HCEC 1CT (cell line): Measurements from ENCODE around the gene PNLDC1.
"Not testable (repeated sequence)": the region's sequence is repeated elsewhere in the genome, so short reads cannot be mapped to it uniquely, and the experiment has no call there.

Experiments
- DNase-seq: peaks from one replicate; pipeline ENCODE4 v3.0.0-alpha.2; 2017

PNLDC1 gene

DNA sequence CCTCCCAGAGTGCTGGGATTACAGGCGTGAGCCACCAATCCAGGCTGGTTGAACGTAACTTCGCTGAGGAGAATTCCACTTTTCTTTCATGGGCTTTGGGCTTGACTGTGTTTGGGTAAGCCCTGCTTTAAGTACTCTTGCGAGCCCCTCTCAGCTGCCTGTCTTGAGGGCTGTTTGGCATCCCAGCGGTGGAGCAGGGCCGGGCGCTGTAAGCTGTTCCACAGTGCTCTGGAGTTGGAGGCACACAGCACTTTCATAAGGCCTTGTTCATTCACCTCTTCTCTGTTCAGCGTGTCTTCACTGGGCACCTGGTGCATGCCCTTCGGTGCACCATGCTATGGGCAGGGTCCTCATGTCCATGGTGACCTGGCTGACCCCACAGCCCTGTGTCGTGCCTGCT lies 21.6 kb downstream of the PNLDC1 start:
- DNase-seq: no peak

DNA sequence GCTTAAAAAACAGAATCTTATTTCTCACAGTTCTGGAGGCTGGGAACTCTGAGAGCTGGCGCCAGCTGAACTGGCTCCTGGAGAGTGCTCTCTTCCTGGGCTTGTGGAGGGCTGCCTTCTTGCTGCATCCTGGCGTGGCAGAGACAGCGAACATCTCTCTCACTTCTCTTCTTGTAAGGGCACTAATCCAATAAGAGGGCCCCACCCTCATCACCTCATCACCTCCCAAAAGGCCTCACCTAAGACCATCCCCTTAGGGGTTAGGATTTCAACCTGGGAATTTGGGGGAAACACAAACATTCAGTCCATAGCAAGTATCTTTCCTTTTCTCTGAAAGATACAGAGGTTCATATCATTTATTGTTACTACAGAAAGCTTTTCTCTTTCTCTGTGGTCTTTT lies 23.9 kb downstream of the PNLDC1 start:
- no peak for DNase-seq

DNA sequence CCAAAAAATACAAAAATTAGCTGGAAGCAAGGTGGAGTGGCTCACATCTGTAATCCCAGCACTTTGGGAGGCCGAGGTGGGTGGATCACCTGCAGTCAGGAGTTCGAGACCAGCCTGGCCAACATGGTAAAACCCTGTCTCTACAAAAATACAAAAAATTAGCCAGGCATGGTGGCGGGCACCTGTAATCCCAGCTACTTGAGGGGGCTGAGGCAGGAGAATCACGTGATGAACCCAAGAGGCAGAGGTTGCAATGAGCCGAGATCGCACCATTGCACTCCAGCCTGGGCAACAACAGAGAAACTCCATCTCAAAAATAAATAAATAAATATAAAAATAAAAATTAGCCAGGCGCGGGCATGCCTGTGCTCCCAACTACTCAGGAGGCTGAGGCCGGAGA lies 24.6 kb downstream of the PNLDC1 start:
- DNase-seq: not testable (repeated sequence)

DNA sequence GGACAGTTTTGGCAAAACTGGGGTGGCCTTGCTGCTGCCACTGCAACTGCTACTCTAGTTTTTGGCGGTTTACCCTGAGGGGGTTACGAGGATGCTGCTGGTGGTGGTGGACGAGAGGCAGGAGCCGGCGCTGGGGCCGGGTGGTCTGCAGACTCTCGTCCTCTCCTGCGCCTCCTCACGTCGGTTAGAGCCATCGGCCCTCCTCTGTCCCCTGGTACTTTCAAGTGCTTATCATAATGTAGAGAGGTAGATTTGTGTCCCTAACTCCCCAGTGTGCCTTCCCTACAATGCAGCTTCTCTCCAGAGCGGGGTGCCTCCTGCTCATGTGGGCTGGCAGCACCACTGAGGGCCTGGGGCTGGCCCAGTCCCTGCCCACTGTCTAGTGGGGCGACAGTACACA lies 25.9 kb downstream of the PNLDC1 start:
- DNase-seq: no peak

DNA sequence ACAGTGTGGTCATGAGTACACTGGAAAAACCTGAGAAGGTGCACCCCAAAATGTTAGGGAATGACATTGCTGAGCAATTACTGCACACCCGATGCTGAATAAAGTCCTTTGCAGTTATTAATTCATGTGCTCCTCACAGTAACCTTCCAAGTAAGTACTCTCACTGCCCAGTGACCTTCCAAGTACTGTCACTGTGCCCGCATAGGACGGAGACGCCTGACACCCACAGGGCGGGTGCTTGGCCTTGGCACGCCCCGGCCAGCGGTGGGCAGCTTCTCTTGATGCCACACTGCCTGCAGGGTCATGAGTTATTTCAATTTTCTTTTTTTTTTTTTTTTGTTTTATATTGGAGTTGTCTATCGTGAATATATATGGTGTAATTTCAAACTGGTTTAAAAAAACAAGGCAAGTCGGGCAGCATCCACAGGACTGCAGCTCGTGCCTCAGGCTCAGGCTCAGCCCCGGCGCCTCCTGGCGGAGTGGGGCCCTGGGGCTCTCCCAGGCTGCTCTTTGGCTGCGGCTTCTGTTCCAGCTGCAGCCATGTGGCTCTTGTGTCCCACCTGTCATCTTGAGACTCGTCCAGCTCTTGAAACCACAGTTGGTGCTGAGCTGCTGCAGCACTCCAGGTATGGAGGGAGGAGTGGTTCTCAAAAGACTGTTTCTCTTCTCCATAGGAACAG lies 27.0 kb downstream of the PNLDC1 start:
- no peak for DNase-seq

DNA sequence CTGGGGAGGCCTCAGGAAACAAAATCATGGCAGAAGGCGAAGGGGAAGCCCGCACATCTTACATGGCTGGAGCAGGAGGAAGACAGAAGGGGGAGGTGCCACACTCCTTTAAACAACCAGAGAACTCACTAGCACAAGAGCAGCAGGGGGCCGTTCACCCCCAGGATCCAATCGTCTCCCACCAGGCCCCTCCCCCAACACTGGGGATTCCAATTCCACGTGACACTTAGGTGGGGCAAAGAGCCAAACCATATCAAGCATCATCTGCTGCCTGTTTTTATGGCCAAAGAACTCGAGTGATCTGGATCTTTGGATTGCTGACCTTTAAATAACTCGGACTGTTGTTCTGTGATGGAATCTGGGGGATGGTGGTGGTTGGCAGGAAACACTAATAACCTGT lies 28.0 kb downstream of the PNLDC1 start:
- no peak for DNase-seq

DNA sequence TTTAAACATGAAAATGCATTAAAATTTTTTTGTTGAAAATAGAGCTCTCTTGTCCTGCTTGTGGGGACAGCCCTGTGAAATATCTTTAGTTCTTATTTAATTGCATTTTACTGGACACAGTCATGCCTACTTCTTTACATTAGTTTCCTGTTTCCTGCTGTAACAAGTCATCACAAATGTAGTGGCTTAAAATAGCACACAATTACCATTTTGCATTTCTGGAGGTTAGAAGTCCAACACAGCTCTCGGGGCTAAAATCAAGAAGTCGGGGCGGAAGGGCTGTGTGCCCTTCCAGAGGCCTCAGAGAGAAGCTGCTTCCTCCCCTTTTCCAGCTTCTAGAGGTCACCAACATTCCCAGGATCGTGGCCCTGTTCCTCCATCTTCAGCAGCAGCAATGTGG lies 29.4 kb downstream of the PNLDC1 start:
- DNase-seq: no peak

DNA sequence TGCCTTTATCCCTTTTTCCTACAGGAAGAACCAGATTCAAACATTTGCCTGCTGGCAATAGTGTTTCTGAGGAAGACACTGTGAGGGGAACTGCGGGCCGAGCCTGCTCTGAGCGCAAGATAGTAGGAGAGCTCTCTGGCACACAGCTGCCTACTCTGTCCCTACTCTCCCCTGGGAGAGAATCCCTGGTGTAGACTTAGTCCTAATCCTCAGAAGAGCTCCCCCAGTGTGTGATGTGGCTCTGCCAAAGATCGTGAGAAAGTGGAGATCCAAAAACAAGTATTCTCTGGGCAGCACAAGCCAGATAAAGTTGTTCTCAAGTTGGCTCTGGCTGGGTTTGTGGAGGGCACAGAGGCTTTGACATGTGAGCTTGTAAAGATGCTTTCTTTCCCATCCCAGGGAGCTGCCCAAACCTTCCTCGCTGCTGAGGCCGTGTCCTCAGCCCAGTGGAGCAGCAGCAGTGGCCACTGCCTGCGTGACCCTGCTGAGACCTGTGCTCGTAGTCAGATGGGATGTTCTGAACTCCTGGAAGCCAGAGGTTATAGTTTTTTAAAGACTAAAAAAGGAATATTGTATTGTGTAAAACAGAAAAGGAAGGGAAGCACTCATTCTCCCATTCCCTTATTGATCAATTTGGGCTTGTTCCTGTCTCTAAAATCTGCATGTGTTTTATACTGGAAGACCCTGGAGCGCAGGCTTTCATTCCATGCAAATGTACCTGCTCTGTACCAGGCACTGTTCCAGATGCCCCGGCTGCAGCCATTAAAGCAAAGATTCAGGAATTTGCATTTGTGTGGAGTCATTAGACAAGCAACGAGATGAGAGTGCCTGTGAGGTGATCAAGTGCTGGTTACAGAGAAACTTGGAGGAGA lies 30.7 kb downstream of the PNLDC1 start:
- no peak for DNase-seq

DNA sequence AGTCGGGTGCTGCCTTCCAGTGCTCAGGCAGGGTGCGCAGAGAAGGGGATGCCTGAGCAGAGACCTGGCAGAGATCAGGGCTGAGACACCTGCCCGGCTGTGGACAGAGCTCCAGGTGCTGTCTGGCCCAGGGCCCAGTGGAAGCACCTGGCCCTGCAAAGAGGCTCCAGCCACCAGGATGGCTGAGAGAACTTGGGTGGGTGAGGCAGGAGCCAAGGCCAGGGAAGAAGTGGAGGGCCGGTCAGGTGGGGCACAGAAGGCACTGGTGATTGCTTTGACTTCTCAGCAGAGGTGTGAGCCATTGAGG lies 31.2 kb downstream of the PNLDC1 start:
- no peak for DNase-seq

DNA sequence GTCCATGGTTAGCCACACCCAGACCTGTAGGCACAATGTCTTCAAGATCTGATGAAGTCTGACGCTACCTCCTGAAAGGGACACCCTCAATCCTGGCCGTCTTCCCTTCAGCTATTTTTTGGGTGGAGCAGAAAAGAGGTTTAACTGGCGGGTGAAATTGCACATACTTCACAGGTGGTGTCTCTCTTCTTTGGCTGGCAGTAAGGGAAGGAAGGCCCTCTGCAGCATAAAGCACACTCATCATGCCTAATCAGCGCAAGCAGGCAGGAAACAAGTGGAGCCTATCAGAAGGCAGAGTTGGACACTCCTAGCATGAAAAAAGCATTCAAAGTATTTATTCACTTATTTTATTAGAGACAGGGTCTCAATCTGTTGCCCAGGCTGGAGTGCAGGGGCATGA lies 32.9 kb downstream of the PNLDC1 start:
- no peak for DNase-seq

DNA sequence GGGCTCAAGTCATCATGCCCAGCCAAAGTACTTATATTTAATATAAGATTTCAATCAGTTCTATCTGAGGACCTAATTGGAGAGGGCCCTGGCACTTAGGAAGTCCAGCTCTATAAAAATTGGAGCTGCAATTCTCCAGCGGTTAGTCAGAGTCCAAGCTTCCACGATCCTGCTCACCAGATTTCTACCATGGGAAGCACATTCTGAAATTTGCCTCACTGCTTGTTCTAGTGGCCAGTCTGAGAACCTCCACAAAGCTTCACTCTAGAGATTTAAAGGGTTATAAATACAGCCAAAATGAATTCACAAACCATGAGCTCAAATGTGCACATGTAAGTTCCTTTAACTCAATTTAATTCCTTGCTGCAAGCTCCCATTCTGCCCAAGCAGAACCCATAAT lies 33.5 kb downstream of the PNLDC1 start:
- peak; percentile 49 for DNase-seq

DNA sequence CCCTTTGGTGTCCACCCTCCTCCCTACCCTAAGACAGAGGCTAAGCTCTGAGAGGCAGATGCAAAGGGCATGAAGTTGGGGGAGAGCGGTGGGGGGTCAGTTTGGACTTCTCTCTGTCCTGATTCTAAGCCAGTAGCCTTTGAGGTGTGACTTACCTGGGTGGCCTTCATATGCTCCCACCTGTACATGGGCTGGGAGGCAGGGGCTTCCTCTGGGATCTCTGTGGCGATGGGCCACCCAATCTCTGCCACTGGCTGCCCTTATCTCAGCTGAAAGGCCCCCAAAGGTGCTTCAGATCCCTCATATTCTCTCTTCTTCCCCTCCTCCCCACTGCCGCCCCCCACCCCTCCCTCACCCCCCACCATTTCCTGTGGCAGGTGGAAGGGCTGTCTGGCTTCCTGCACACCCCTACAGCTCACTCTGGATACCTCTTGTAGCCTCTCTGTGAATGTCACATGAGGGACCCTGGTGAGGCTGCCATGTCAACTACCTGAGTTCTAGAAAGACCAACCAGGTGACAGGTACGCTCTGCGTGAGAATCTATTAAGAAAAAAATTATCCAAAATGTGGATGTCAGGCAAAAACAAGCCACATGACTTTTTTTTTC lies 34.0 kb downstream of the PNLDC1 start:
- no peak for DNase-seq

DNA sequence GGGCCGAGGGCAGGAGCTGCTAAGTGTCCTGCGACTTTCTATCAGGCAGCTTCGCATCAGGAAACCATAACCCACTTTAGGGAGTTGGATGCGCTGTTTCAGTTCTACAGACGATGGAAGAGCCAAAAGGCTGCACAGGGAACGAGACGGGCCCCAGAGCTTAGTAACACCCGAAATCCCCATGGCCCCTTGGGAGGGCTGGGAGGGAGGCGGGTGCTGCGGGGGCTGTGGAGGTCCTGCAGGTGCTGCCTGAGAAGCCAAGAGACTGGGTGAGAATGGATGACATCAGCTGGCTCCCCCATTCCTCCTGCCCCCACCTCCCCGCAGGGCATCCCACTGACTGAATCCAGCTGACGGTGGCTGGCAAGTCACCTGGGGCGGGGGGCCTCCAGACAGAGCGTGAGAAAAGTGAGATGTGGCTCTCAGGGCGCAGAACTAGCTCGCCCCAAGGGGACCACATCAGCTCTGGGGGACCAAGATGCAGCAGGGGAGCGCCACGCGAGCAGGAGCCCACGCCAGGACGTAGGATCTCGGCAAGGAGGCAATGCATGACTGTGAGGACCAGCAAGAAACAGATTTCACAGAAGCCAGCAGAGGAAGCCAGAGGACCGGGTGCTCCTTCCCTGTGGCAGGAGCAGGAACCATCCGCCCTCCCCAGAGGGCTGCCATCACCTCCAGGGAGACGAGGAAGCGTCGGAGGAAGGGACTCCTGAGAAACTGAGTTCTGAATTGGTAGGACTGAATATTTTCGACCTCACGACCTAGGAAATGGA lies 36.8 kb downstream of the PNLDC1 start:
- DNase-seq: no peak

DNA sequence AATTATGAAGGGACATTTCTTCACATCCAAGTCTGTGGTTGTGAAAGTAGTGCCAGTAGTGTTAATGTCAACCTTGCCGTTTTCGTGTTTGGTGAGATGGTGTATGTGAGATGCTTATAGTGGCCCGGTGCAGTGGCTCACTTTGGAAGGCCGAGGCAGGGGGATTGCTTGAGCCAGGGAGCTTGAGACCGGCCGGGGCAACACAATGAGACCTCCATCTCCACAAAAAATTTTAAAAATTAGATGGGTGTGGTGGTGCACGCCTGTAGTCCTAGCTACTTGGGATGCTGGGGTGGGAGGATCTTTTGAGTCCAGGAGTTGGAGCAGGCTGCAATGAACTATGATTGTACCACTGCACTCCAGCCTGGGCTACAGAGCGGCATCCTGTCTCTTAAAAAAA lies 37.4 kb downstream of the PNLDC1 start:
- no peak for DNase-seq

DNA sequence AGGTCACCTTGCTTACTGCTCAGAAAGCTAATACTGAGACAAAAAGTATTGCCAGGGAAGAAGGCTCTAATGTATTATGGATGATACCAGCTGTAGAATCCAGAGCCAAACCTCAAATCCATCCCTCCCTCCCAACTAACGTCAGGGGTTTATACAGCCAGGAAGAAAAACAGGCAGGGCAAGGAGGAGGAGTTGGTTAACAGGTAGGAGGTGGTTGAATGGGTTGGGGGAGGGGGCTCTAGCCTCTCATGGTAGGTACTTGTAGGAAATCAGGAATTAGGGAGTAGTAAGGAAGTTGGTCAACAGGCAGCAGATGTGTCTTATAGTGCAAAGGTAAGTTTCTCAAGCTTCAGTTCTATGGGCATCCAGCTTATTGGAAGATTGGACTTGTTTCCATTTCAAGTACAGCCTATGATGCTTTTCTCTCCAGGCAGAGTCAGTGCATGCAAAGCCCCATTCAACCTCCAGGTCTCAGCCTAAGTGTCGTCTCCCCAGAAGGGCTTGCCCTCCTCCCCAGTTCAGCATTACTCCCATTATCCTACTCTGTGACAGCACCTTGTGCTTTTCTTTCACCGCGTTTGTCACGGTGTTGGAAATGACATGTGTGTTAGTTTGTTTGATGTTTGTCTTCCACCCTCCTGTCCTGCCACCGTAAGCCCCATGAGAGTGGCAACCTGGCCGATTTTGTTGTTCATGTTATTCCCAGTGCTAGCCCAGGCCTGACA lies 38.1 kb downstream of the PNLDC1 start:
- DNase-seq: no peak

DNA sequence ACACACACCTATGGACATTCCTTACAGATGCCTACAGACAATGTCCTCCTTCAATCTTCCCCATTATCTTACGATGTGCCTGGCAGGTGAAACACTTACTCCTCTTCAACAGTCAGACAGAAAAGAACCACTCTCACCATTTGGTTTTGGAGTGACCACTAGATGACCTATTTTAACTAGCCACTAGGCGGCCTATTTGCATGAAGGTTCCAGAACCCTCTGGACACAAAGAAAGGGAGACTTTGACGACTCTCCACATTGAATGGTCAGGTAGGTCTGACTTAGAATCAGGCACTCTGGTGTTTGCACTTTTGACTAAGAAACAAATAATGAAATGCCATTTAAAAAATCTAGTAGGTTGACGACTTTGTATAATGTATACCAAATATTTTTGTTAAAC lies 42.0 kb downstream of the PNLDC1 start:
- peak; percentile 25 for DNase-seq

DNA sequence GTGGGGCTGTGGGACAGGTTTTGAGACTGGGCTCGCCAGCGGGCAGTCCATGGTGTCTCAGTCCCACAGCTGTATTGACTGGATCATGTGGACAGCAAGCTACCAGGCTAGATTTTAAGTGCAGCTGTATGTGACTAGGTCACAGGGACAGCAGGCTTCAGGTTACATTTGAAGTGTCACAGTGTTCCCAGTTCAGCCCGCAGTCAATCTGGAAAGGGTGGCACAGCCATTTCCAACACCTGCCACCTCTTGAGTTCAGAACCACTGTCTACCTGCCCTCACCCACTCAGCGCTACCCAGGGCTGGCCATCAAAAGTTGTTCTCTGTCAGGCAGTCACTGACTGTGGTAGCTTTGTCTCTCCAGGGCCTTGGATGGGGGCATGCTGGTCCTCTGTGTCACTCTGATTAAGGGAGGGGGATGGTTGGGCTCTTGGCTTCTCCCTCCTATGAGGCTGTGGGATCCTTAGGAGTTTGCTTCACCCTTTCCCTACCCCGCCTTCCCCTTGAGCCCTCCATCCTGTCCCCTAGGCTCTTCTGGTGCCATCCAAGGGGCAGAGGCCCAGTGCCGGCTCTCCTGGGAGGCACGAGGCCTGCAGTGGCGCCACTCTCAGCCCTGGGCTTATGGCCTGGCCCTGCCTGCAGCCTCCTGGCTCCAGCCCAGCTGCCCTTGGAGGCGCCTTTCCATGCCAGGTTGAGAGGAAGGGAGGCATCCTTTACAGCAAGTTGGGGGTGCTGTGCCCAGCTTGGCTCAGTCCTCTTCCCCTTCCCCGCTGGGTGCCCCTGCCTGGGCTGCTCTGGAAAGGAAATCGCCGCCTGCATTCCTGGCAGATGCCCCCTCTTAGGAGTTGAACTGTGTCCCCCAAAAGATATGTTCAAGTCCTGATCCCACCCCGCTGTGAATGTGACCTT lies 44.9 kb downstream of the PNLDC1 start:
- no peak for DNase-seq

DNA sequence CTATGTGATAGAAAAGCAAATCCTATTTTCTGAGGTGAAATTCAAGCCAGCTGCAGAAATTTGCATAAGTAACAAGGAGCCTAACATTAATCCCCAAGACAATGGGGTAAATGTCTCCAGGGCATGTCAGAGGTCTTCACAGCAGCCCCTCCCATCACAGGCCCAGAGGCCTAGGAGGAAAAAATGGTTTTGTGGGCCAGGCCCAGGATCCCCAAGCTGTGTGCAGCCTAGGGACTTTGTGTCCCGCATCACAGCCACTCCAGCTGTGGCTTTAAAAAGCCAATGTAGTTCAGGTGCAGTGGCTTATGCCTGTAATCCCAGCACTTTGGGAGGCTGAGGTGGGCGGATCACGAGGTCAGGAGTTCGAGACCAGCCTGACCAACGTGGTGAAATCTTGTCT lies 48.5 kb downstream of the PNLDC1 start:
- DNase-seq: not testable (repeated sequence)

DNA sequence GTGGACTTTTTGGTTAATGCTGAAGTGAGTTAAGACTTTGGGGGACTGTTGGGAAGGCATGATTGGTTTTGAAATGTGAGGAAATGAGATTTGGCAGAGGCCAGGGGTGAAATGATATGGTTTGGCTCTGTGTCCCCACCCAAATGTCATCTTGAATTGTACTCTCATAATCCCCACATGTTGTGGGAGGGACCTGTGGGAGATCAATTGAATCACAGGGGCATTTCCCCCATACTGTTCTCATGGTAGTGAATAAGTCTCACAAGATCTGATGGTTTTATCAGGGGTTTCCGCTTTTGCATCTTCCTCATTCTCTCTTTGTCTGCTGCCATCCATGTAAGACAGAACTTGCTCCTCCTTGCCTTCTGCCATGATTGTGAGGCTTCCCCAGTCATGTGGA lies 49.8 kb downstream of the PNLDC1 start:
- DNase-seq: not testable (repeated sequence)

DNA sequence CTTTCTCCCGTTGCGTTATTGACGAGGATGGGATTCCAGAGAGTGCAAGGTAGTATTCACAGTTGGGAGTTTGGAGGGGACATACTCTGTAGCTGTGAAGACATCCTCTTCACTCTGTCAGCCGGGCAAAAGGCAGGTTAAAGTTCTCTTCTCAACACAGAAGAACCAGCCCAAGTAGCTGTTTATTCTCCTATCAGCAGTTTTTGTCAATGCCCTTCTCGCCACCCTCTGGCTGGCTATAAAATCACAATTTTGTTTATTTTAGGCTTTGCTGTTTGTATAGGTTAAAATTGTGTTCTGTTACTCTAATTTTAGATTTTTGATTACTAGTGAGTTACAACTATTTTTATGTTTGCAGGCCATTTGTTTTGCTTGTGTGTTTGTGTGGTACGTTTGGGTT lies 52.8 kb downstream of the PNLDC1 start:
- DNase-seq: no peak

DNA sequence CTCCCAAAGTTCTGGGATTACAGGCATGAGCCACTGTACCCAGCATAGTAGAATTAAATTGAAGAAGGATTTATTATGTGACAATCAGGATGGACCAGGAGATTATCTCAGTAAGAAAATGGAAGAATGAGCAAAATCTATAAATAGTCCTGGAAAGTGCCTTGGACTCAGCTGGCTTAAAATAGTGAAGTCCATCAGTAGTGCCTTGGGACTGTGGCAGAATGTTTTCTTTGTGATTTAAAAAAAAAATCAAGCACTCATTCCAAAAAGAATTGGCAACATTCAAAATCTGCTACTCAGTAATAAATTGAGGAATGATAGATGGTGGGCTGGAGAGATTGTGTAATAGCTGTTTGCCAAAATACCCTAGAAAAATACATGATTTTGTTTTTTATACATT lies 53.7 kb downstream of the PNLDC1 start:
- DNase-seq: no peak

DNA sequence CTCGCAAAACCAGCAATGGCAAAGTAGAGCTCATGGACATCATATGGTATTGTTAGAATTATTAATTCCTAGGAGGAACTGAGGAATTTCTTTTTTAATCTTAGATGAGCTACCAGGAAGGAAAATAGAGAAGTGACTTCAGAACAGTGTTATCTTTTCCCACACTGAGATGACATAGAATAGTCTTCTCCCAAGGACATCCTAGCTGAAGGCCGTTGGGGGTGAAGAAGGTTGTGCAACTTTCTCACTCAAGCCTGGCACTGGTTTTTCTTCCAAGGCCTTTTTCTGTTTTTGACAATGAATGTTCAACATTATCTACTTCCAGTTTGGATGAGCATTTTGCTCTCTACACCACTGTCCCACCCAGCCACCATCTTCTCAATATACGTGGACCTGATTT lies 54.9 kb downstream of the PNLDC1 start:
- no peak for DNase-seq
